ENCODE results near the gene SGCD.

DNA sequence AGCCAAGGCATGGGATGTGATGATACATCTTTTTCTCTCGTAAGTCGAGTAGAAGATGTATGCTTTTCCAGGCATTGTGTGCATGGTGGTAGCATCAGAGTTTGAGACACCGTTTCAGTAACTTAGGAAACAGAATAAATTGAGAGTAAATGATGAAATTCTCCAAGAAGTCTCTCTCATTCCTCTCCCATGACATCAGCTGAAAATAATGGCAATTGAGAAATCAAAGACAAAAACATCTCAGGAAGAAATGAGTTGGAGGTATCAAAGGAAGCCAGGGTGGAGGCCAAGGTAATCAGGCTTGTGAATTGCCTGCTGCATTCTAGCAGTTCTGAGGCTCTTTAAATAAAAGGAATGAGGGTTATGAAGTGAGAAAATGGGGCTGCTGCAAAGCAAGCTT, 53.9 kb downstream of the SGCD start:
- TF ChIP-seq, protein P1, sequence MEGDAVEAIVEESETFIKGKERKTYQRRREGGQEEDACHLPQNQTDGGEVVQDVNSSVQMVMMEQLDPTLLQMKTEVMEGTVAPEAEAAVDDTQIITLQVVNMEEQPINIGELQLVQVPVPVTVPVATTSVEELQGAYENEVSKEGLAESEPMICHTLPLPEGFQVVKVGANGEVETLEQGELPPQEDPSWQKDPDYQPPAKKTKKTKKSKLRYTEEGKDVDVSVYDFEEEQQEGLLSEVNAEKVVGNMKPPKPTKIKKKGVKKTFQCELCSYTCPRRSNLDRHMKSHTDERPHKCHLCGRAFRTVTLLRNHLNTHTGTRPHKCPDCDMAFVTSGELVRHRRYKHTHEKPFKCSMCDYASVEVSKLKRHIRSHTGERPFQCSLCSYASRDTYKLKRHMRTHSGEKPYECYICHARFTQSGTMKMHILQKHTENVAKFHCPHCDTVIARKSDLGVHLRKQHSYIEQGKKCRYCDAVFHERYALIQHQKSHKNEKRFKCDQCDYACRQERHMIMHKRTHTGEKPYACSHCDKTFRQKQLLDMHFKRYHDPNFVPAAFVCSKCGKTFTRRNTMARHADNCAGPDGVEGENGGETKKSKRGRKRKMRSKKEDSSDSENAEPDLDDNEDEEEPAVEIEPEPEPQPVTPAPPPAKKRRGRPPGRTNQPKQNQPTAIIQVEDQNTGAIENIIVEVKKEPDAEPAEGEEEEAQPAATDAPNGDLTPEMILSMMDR (IDR thresholded peaks at IDR 0.05): no peak
- TF ChIP-seq POLR2AphosphoS5 (IDR thresholded peaks at IDR 0.05) (no peak), POLR2A (IDR thresholded peaks at IDR 0.05) (no peak), EP300 (IDR thresholded peaks at IDR 0.05; ENCODE audit: low read depth) (no peak)

Data from transverse colon (tissue), 4 donors.